ENCODE results near the gene SLC9A3. TPM values are rescaled to one million over a fixed set of nuclear protein-coding genes. Genes with fewer than 3 reads are reported as not detected.

Gene SLC9A3
- total and polyA plus RNA-seq, 12 donors = 0.53 to 1.5 (median 1.0) TPM

DNA sequence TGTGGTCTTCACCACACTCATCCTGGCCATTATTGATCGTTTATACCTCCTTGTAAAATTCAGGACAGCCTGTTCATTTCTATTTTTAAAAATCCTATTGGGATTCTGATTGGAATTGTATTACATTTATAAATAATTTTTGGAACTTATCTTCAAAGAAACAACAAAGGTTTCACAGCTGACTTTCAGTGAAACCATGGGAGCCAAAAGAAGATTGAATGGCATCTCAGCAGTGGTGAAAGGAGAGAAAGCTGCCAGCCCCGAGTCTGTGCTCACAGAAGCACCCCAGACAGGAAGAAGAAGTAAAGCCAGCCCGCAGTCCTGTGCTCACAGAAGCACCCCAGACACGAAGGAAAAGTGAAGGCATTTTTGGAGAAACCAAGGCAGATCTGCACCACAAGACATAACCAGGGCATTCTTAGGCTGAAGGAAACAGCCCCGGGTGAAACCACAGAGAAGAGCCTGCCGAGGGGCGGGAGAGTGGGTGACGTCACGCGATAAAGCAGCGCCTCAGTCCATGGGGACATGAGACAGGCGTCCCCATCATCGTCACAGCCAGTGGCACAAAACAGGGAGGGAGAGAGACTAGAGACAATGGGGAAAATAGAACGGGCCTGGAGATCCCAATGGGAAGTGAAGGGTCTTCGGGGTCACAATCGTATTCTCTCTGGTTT is 42.5 kb upstream of the SLC9A3 start:
- ATAC-seq = no peak
- TF ChIP-seq CTCF (IDR thresholded peaks at IDR 0.05) = no peak
- intact Hi-C loops (cut with DNase I) = no loop called here
- WGBS, 2 donors = 83 to 86% methylated on average over 16 of the region's 16 CpGs
- H3K9me3 ChIP-seq = no peaks in the 10 kb centered on the region
- H3K4me3 ChIP-seq = no peak overlapping the region
- no peak overlapping the region for H3K27ac ChIP-seq
- no peaks in the 10 kb centered on the region for H3K36me3 ChIP-seq
- no peak for DNase-seq
- no peaks in the 10 kb centered on the region for H3K4me1 ChIP-seq
- peaks cover 0 to 61% (median 58%) of the 10 kb centered on the region in 7 donors for H3K27me3 ChIP-seq

GRCh38 chr5:565782-566440 is 41.7 kb upstream of the SLC9A3 start:
- Histone ChIP-seq H3K36me3 (no peaks in the 10 kb centered on the region), H3K27me3 (peaks cover 4 to 62% (median 57%) of the 10 kb centered on the region in 7 donors), H3K9me3 (no peaks in the 10 kb centered on the region), H3K27ac (no peak overlapping the region), H3K4me3 (no peak overlapping the region), H3K4me1 (no peaks in the 10 kb centered on the region)
- TF ChIP-seq CTCF (IDR thresholded peaks at IDR 0.05) = no peak
- DNase-seq (no peak), ATAC-seq (no peak)
- WGBS, 2 donors = 36 to 41% methylated on average over 20 of the region's 20 CpGs
- intact Hi-C loops (cut with DNase I) = no loop called here

GRCh38 chr5:561408-561807 is 37.2 kb upstream of the SLC9A3 start:
- Histone ChIP-seq H3K27ac (no peak overlapping the region), H3K4me3 (no peak overlapping the region), H3K27me3 (peaks cover 4 to 38% (median 32%) of the 10 kb centered on the region in 7 donors), H3K36me3 (no peaks in the 10 kb centered on the region), H3K4me1 (no peaks in the 10 kb centered on the region), H3K9me3 (no peaks in the 10 kb centered on the region)
- 55 to 66% methylated on average over 21 of the region's 21 CpGs for WGBS, 2 donors
- no peak for TF ChIP-seq CTCF (IDR thresholded peaks at IDR 0.05)
- ATAC-seq (no peak), DNase-seq (no peak)
- intact Hi-C loops (cut with DNase I) = no loop called here

DNA sequence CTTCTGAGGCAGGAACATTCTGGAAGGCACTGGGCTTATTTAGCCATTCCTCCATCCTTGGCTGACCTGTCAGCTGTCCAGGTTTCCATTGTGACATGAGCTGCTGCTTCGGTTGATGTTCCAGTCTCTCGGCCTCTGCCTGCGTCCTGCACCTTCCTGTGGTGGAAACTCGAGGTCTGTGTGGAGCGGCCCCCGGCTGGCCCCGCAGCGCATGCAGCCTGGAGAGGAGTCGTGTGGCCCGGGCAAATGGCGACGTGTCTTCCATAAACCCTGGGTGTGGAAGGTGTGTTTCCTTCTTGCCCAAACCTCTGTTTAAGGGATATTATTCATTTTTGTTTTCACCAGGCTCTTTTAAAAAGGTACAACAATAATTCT is 36.5 kb upstream of the SLC9A3 start:
- 66 to 71% methylated on average over 12 of the region's 12 CpGs for WGBS, 2 donors
- H3K36me3 ChIP-seq = no peaks in the 10 kb centered on the region
- no peak for ATAC-seq

More for the DNA sequence above, 36.5 kb upstream of the SLC9A3 start:
- H3K9me3 ChIP-seq = no peaks in the 10 kb centered on the region
- no peak overlapping the region for H3K27ac ChIP-seq
- DNase-seq = no peak
- intact Hi-C loops (cut with DNase I) = no loop called here
- H3K4me1 ChIP-seq = no peaks in the 10 kb centered on the region
- H3K4me3 ChIP-seq = no peak overlapping the region
- peaks cover 4 to 32% (median 27%) of the 10 kb centered on the region in 7 donors for H3K27me3 ChIP-seq
- no peak for TF ChIP-seq CTCF (IDR thresholded peaks at IDR 0.05)

Measured in heart right ventricle (tissue), 16 donors.